ENCODE results near the gene GAMT. TPM values are rescaled to one million over a fixed set of nuclear protein-coding genes. Genes with fewer than 3 reads are reported as not detected.

The GAMT gene
- total and polyA plus RNA-seq, 2 of the 13 experiments (the other 11 are each of a cell fraction or from before 2014, with no cell fraction given): 115 to 124 TPM

GRCh38 chr19:1400281-1401137 lies 833 bp downstream of the GAMT start (continued):
- TF ChIP-seq ZSCAN5A (CRISPR knock-in tag; IDR thresholded peaks at IDR 0.05; ENCODE audit: borderline replicate concordance): peak; percentile 84; the same call in 1 of the 2 replicates
- TF ChIP-seq DNMT1 (CRISPR knock-in tag; IDR thresholded peaks at IDR 0.05): no peak
- TF ChIP-seq ZHX1 (CRISPR knock-in tag; IDR thresholded peaks at IDR 0.05; ENCODE audit: low read depth): peak; percentile 84; the same call in 1 of the 2 replicates
- no peak for TF ChIP-seq ZMAT5 (CRISPR knock-in tag; IDR thresholded peaks at IDR 0.05; ENCODE audit: borderline replicate concordance, low read depth)
- peak; percentile 68 for TF ChIP-seq UBTF (CRISPR knock-in tag; IDR thresholded peaks at IDR 0.05)
- no peak for TF ChIP-seq NONO (IDR thresholded peaks at IDR 0.05)
- peak; percentile 84 for TF ChIP-seq NONO (CRISPR knock-in tag; conservative IDR thresholded peaks at IDR 0.05)
- peak; percentile 44; the same call in 1 of the 2 replicates for TF ChIP-seq ZNF3 (CRISPR knock-in tag; IDR thresholded peaks at IDR 0.05)
- 0 out of 2 replicates have a peak, but pooled peaks have one; percentile 35 for TF ChIP-seq ATF5 (CRISPR knock-in tag; IDR thresholded peaks at IDR 0.05; ENCODE audit: low read depth)
- TF ChIP-seq PRDM15 (CRISPR knock-in tag; IDR thresholded peaks at IDR 0.05): peak; percentile 74; the same call in 1 of the 2 replicates

Data from HepG2 (cell line).